NCI-H128 (cell line): ENCODE data around the gene LDLRAD3.

Experiments
- DNase-seq: peaks from one replicate; lab custom pipeline; 2025; ENCODE audit not compliant: unreplicated experiment; lab: John Stamatoyannopoulos, UW

Gene LDLRAD3

GRCh38 chr11:35954205-35954604 lies 10.3 kb downstream of the LDLRAD3 start:
- no peak for DNase-seq

GRCh38 chr11:35955636-35956035 lies 11.8 kb downstream of the LDLRAD3 start:
- no peak for DNase-seq

- DNase-seq = no peak
Measured at GRCh38 chr11:35962369-35963138, 18.7 kb downstream of the LDLRAD3 start.

GRCh38 chr11:35963911-35964310 lies 20.0 kb downstream of the LDLRAD3 start:
- no peak for DNase-seq

GRCh38 chr11:35964841-35965240 lies 21.0 kb downstream of the LDLRAD3 start:
- DNase-seq = no peak

- no peak for DNase-seq
Measured at GRCh38 chr11:35967042-35967441, 23.2 kb downstream of the LDLRAD3 start.

GRCh38 chr11:35968386-35969088 lies 24.7 kb downstream of the LDLRAD3 start:
- no peak for DNase-seq

- no peak for DNase-seq
Measured at GRCh38 chr11:35969089-35970042, 25.5 kb downstream of the LDLRAD3 start.

GRCh38 chr11:35970445-35970844 lies 26.6 kb downstream of the LDLRAD3 start:
- DNase-seq = no peak

GRCh38 chr11:35971841-35972422 lies 28.1 kb downstream of the LDLRAD3 start:
- DNase-seq = no peak

GRCh38 chr11:35974882-35975589 lies 31.2 kb downstream of the LDLRAD3 start:
- no peak for DNase-seq

- DNase-seq = no peak
Measured at GRCh38 chr11:35976434-35976833, 32.6 kb downstream of the LDLRAD3 start.

GRCh38 chr11:35978183-35978582 lies 34.3 kb downstream of the LDLRAD3 start:
- no peak for DNase-seq

GRCh38 chr11:35978891-35979290 lies 35.0 kb downstream of the LDLRAD3 start:
- DNase-seq = no peak

GRCh38 chr11:35980686-35981390 lies 37.0 kb downstream of the LDLRAD3 start:
- no peak for DNase-seq

- DNase-seq = no peak
Measured at GRCh38 chr11:35981581-35981980, 37.7 kb downstream of the LDLRAD3 start.

GRCh38 chr11:35982061-35982460 lies 38.2 kb downstream of the LDLRAD3 start:
- no peak for DNase-seq

GRCh38 chr11:35983981-35984380 lies 40.1 kb downstream of the LDLRAD3 start:
- DNase-seq = no peak

GRCh38 chr11:35986947-35987346 lies 43.1 kb downstream of the LDLRAD3 start:
- DNase-seq = no peak

GRCh38 chr11:35990170-35990569 lies 46.3 kb downstream of the LDLRAD3 start:
- no peak for DNase-seq
